LNCAP (cell line): Measurements from ENCODE around the gene NFASC.

Experiments
- TF ChIP-seq, protein P1 (sequence below): fragments of 450-650 bp; IDR thresholded peaks from 2 replicates; pipeline ENCODE4 v1.5.1; 2017; ENCODE audit warnings: mild to moderate bottlenecking

NFASC gene

DNA sequence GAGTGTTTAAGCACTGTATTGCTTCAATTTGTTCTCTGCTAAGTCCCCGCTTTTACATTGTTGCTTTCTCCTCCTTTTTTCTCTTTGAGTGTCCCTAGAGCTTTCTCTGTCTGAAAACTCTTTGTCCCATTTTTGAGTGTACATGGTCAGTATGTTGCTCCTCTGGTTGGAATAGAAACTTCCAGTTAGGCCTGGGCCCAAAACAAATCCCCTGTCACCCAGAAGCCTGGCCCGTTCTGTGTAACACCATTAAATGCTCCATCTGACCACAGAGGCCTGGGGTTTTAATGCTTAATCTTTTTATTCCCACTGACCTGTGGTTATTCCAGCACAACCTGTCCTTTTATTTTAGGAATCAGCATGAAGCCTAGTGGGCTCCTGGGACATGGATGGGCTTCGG lies 28.3 kb upstream of the NFASC start:
- TF ChIP-seq, protein P1, sequence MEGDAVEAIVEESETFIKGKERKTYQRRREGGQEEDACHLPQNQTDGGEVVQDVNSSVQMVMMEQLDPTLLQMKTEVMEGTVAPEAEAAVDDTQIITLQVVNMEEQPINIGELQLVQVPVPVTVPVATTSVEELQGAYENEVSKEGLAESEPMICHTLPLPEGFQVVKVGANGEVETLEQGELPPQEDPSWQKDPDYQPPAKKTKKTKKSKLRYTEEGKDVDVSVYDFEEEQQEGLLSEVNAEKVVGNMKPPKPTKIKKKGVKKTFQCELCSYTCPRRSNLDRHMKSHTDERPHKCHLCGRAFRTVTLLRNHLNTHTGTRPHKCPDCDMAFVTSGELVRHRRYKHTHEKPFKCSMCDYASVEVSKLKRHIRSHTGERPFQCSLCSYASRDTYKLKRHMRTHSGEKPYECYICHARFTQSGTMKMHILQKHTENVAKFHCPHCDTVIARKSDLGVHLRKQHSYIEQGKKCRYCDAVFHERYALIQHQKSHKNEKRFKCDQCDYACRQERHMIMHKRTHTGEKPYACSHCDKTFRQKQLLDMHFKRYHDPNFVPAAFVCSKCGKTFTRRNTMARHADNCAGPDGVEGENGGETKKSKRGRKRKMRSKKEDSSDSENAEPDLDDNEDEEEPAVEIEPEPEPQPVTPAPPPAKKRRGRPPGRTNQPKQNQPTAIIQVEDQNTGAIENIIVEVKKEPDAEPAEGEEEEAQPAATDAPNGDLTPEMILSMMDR: no peak

DNA sequence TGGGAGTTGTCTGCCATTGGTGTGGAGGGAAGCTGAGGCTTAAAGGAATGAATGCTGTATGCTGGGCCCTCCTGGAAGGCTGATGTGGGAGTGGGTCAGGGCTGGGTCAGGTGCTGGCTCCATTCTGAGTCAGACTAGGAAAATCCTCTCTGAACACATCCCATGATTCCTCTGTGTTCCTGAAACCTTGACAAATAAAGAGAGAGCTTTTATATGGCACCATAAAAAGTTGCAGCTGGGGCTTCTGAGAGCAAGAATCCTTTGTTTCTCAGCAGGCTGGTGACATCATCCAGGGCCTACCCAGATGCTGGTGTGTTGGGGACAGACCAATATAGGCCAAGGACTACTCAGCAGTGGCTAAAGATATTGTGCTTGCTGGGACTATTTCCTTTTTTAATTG lies 27.8 kb upstream of the NFASC start:
- TF ChIP-seq, protein P1: no peak

DNA sequence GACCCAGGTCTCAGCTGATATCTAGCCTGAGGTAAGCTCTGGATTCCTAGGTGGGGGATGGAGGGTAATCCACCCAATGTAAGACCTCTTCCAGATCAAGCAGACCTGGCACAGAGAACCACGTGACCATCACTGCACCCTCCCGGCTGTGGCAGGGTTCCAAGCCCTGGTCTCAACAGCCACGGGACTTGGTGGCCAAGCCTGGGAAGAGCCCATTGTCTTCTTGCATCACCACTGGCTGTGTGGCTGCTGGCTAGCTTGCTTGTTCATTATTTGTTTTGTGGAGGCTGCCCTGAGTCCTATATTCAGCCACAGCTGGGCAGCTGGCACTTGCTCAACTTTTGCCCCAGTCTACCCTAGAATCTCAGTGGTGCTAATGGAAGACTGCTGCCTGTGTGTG lies 24.1 kb upstream of the NFASC start:
- TF ChIP-seq, protein P1: no peak

DNA sequence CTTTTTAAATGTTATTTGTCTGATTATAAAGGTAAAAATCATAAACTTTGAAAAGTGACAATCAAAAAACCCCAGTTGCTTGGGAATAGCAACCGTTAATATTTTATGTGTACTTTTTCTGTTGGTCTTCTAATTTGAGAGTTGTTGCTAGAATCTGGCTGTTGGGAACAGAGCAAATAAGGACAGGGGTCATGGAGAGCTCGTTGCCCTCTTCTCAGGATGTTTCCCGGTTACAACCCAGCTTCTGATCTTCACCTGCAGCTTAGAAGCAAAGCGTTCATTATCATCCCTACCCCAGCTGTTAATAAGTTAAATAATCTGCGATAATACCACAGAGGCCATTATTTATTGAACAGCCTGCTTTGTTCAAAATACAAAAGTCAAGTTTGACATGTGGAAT lies 22.1 kb upstream of the NFASC start:
- TF ChIP-seq, protein P1: no peak

DNA sequence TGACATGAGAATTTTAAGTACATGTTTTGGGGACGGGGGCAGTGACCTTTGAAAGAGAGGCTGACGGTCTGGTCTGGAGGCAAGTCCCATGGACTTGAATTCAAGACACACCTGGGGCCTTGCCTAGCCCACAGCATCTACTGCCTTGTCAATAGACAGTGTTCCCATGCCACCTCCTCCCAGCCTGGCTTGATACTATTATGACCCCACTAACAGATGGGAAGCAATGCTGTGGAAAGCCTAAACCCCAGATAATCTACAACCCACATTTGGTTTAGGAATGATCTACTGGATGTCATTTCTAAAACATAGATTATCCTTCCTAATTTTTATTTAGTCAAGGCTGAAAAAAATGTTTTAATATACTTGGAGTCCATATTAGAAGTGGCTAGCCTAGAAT lies 17.8 kb upstream of the NFASC start:
- TF ChIP-seq, protein P1: no peak

DNA sequence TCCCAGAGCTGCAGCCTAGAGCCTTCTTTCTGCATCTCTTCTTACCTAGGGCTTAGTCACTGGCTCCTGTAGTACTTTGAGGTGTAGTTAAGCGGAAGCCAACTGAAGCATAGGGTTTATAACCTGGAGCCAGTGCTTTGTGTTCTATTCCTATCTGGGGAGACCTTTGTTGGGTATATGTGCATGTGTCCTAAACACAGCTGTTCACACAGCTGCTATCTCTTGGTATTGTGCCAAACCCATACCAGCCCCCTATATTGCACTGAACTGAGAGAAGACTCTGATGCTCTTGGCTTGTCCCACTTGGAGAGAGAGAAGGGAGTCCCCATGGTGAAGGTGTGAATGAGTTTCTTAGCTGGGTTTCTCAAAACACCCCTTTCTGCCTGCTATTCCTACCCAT lies 17.2 kb upstream of the NFASC start:
- TF ChIP-seq, protein P1: no peak

DNA sequence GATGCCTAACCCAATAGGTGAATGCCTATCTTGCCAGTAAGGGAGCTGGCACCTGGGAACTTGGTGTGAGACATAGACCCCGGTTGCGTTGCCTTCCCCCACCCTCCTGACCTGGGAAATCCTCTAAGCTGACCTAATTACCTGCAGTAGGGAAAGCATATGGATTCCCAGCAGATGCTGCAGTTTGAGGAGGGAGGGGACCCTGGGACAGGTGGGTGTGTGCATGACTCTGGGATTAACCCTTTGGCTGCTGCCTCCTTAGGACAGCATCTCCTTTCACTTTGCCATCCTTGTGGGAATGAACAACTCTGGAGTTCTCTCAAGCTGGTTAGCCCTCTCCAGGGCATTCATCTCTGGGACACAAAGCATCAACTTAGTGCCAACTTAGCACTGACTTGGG lies 16.4 kb upstream of the NFASC start:
- TF ChIP-seq, protein P1: no peak

DNA sequence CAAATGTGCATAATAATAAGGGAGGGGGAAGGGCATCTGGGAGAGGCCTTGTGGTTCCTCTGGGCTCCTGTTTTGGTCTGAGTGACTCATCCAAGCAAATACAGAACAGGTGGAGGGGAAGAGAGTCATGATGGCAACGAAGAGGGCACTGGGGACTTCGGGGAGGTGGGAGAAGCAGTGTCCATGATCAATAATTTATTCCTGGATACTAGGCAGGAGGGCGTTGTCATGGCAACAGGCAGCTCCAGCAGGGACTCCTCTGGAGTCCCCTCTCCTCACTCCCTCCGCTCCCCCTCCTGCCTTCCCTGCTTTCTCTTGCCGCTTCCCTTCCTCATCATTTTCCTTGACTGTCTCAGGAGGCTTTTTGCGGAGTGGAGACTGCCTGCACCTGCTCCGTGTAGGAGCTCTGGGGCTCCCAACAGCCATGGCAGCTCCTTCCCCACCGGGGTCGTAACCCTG lies 12.3 kb upstream of the NFASC start:
- TF ChIP-seq, protein P1: no peak
